H9 (cell line): ENCODE results near the gene CHD3. TPM values are rescaled to one million over a fixed set of nuclear protein-coding genes. Genes with fewer than 3 reads are reported as not detected.

Experiments
- DNase-seq: peaks from one replicate; pipeline ENCODE4 v3.0.0-alpha.2; 2017
- H2AFZ ChIP-seq: one replicate; pipeline ENCODE4 v1.6.1; 2013; ENCODE audit warnings: mild to moderate bottlenecking, low read length, control low read depth, moderate library complexity
- H2AK5ac ChIP-seq: 2 replicates; pipeline ENCODE4 v1.6.1; 2013; ENCODE audit warnings: low read length, control low read depth, mixed read lengths; ENCODE audit not compliant: insufficient read length
- H2BK120ac ChIP-seq: one replicate; pipeline ENCODE4 v1.6.1; 2013; ENCODE audit warnings: low read depth, mild to moderate bottlenecking, low read length, control low read depth, inconsistent platforms; ENCODE audit not compliant: poor library complexity, severe bottlenecking
- H2BK12ac ChIP-seq: 2 replicates; pipeline ENCODE4 v1.6.1; 2013; ENCODE audit warnings: low read length, control low read depth, mixed read lengths, low read depth; ENCODE audit not compliant: insufficient read length
- H2BK15ac ChIP-seq: 2 replicates; pipeline ENCODE4 v1.6.1; 2013; ENCODE audit warnings: low read depth, low read length, control low read depth
- H2BK20ac ChIP-seq: one replicate; pipeline ENCODE4 v1.6.1; 2013; ENCODE audit warnings: low read depth, mild to moderate bottlenecking, low read length, control low read depth, inconsistent platforms; ENCODE audit not compliant: poor library complexity, severe bottlenecking
- H2BK5ac ChIP-seq: 2 replicates; pipeline ENCODE4 v1.6.1; 2013; ENCODE audit warnings: low read length, control low read depth, mixed read lengths; ENCODE audit not compliant: insufficient read length
- H3K14ac ChIP-seq: 2 replicates; pipeline ENCODE4 v1.6.1; 2013; ENCODE audit warnings: low read length, control low read depth; ENCODE audit not compliant: insufficient read depth
- H3K18ac ChIP-seq: 2 replicates; pipeline ENCODE4 v1.6.1; 2013; ENCODE audit warnings: low read depth, mild to moderate bottlenecking, mixed read lengths, low read length, control low read depth; ENCODE audit not compliant: insufficient read length
- H3K23ac ChIP-seq: 2 replicates; pipeline ENCODE4 v1.6.1; 2013; ENCODE audit warnings: low read length, control low read depth, mixed read lengths, low read depth; ENCODE audit not compliant: insufficient read length
- H3K23me2 ChIP-seq: 2 replicates; pipeline ENCODE4 v1.6.1; 2013; ENCODE audit warnings: low read depth, mild to moderate bottlenecking, mixed read lengths, low read length, control low read depth; ENCODE audit not compliant: insufficient read length, poor library complexity, severe bottlenecking
- H3K27ac ChIP-seq: 2 replicates; pipeline ENCODE4 v1.5.1; 2013; ENCODE audit warnings: low read length, control low read depth, mixed read lengths, low read depth; ENCODE audit not compliant: insufficient read length
- H3K27me3 ChIP-seq: 2 replicates; pipeline ENCODE4 v1.6.1; 2013; ENCODE audit warnings: low read length, control low read depth, inconsistent platforms; ENCODE audit not compliant: insufficient read depth
- H3K4ac ChIP-seq: 2 replicates; pipeline ENCODE4 v1.6.1; 2013; ENCODE audit warnings: low read depth, mild to moderate bottlenecking, control low read depth, inconsistent platforms, low read length, moderate library complexity
- H3K4me1 ChIP-seq: 2 replicates; pipeline ENCODE4 v1.6.1; 2013; ENCODE audit warnings: low read length, control low read depth, inconsistent platforms; ENCODE audit not compliant: insufficient read depth
- H3K4me2 ChIP-seq: 2 replicates; pipeline ENCODE4 v1.6.1; 2013; ENCODE audit warnings: low read length, control low read depth, mixed read lengths; ENCODE audit not compliant: insufficient read length, insufficient read depth
- H3K56ac ChIP-seq: 2 replicates; pipeline ENCODE4 v1.6.1; 2013; ENCODE audit warnings: low read depth, mild to moderate bottlenecking, mixed read lengths, low read length, control low read depth; ENCODE audit not compliant: insufficient read length
- H3K79me1 ChIP-seq: 2 replicates; pipeline ENCODE4 v1.6.1; 2013; ENCODE audit warnings: low read depth, mild to moderate bottlenecking, moderate library complexity, low read length, control low read depth, inconsistent platforms; ENCODE audit not compliant: insufficient read depth, poor library complexity, severe bottlenecking
- H3K79me2 ChIP-seq: 2 replicates; pipeline ENCODE4 v1.6.1; 2013; ENCODE audit warnings: low read length, control low read depth, inconsistent platforms; ENCODE audit not compliant: insufficient read depth
- H3K9ac ChIP-seq: 2 replicates; pipeline ENCODE4 v1.6.1; 2013; ENCODE audit warnings: low read length, control low read depth, mixed read lengths; ENCODE audit not compliant: insufficient read length; ENCODE audit errors: extremely low read depth
- H3K9me3 ChIP-seq: one replicate; pipeline ENCODE4 v1.6.1; 2013; ENCODE audit warnings: low read depth, low read length, inconsistent platforms; ENCODE audit not compliant: control insufficient read depth
- H3T11ph ChIP-seq: one replicate; pipeline ENCODE4 v1.6.1; 2013; ENCODE audit warnings: mild to moderate bottlenecking, low read length, control low read depth, inconsistent platforms
- H4K20me1 ChIP-seq: one replicate; pipeline ENCODE4 v1.6.1; 2013; ENCODE audit not compliant: control insufficient read depth, insufficient read length, insufficient read depth
- H4K5ac ChIP-seq: 2 replicates; pipeline ENCODE4 v1.6.1; 2013; ENCODE audit warnings: low read depth, mild to moderate bottlenecking, mixed read lengths, low read length, control low read depth; ENCODE audit not compliant: insufficient read length
- H4K8ac ChIP-seq: replicated peaks from 2 replicates; pipeline ENCODE4 v1.6.1; 2013; ENCODE audit warnings: low read length, control low read depth, mixed read lengths, low read depth; ENCODE audit not compliant: insufficient read length
- H4K91ac ChIP-seq: 2 replicates; pipeline ENCODE4 v1.6.1; 2013; ENCODE audit warnings: low read depth, mild to moderate bottlenecking, moderate library complexity, mixed read lengths, low read length, control low read depth; ENCODE audit not compliant: insufficient read length
- H3K27ac Mint-ChIP-seq, 3 experiments: 2 replicates in 2 of 3; 3 replicates in 1 of 3; pipeline ENCODE4 v1.8.0; 2020 to 2021; ENCODE audit warnings: mixed read lengths in 3 of 3, mild to moderate bottlenecking in 1 of 3, moderate library complexity in 1 of 3
- H3K27me3 Mint-ChIP-seq: 2 replicates; pipeline ENCODE4 v1.8.0; 2021; ENCODE audit warnings: low read depth, mild to moderate bottlenecking, moderate library complexity, mixed read lengths
- H3K36me3 Mint-ChIP-seq, 3 experiments: 2 replicates in 2 of 3; 3 replicates in 1 of 3; pipeline ENCODE4 v1.8.0; 2020 to 2021; ENCODE audit warnings: low read depth in 3 of 3, mixed read lengths in 3 of 3; ENCODE audit not compliant: insufficient read depth in 1 of 3
- H3K4me1 Mint-ChIP-seq, 2 experiments: 2 replicates each; pipeline ENCODE4 v1.8.0; 2020; ENCODE audit warnings: mixed read lengths in 2 of 2
- H3K4me3 Mint-ChIP-seq, 2 experiments: 2 replicates in 1 of 2; 3 replicates in 1 of 2; pipeline ENCODE4 v1.8.0; 2020 to 2021; ENCODE audit warnings: mild to moderate bottlenecking in 2 of 2, mixed read lengths in 2 of 2, moderate library complexity in 1 of 2
- H3K9me3 Mint-ChIP-seq, 2 experiments: 2 replicates in 1 of 2; 3 replicates in 1 of 2; pipeline ENCODE4 v1.8.0; 2020; ENCODE audit warnings: mild to moderate bottlenecking in 2 of 2, mixed read lengths in 2 of 2, moderate library complexity in 1 of 2
- WGBS: extraction: QIAGEN DNeasy Blood & Tissue Kit; methylation state at CpG from one replicate; pipeline ENCODE4 v1.1.7; 2013; ENCODE audit warnings: missing lambda C conversion rate, low lambda C conversion rate, mixed read lengths; ENCODE audit not compliant: insufficient read length; ENCODE audit errors: extremely low coverage; 5-methylcytosine and 5-hydroxymethylcytosine counted together
- total RNA-seq: library from RNA; stranded (reverse); gene quantifications from 2 replicates; pipeline ENCODE4 v1.2.1, GENCODE V29; 2021
- TF ChIP-seq, protein P1 (sequence below): fragments of 200-600 bp; sonication (generic); conservative IDR thresholded peaks from 3 replicates; pipeline ENCODE4 v1.8.0; 2021; ENCODE audit warnings: antibody characterized with exemption, mild to moderate bottlenecking

CHD3 gene
- total RNA-seq, 1 experiment from 2014 or later = 33.2 TPM

DNA sequence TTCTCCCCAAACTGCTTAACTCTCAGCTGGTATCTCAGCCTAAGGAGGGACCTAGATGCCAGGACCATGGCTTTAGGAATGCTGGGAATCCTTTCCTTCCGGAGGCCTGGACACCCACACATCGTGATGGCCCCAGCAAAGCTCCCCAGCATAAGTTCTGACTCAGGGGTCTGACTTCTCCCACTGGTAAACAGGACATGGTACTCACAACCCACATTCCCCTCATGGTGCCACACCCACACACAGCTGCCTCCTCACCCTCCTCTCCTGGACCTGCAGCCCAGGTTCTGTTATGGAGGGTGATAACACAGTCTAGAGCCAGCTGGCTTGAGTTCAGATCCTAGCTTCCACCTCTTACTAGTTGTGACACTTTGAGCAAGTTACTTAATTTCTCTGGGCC, 28.2 kb downstream of the CHD3 start:
- peaks cover 21% of the 10 kb centered on the region for H3K27me3 ChIP-seq
- H3K23ac ChIP-seq = no peak overlapping the region
- DNase-seq = no peak
- WGBS = no CpG with 5 or more reads among the region's 2 CpGs
- H3K18ac ChIP-seq = no peak overlapping the region
- no peak overlapping the region for H4K91ac ChIP-seq
- no peaks in the 10 kb centered on the region for H4K20me1 ChIP-seq
- H3K56ac ChIP-seq = no peak overlapping the region
- H2AK5ac ChIP-seq = no peak overlapping the region
- Mint-ChIP-seq H3K27me3 (peaks cover 69% of the 10 kb centered on the region), H3K27ac (no peak overlapping the region), H3K36me3 (peaks cover 0 to 1% (median 0%) of the 10 kb centered on the region in 3 experiments; a peak in 2 of 7 replicates), H3K4me3 (peak overlapping the region; percentile 74 to 75), H3K9me3 (peaks cover 3 to 4% of the 10 kb centered on the region in 2 experiments; a peak in 3 of 5 replicates), H3K4me1 (peaks cover 12 to 14% of the 10 kb centered on the region in 2 experiments)
- no peak overlapping the region for H3K4me2 ChIP-seq
- no peak overlapping the region for H2BK15ac ChIP-seq
- H3K4me1 ChIP-seq = no peaks in the 10 kb centered on the region
- TF ChIP-seq, protein P1, sequence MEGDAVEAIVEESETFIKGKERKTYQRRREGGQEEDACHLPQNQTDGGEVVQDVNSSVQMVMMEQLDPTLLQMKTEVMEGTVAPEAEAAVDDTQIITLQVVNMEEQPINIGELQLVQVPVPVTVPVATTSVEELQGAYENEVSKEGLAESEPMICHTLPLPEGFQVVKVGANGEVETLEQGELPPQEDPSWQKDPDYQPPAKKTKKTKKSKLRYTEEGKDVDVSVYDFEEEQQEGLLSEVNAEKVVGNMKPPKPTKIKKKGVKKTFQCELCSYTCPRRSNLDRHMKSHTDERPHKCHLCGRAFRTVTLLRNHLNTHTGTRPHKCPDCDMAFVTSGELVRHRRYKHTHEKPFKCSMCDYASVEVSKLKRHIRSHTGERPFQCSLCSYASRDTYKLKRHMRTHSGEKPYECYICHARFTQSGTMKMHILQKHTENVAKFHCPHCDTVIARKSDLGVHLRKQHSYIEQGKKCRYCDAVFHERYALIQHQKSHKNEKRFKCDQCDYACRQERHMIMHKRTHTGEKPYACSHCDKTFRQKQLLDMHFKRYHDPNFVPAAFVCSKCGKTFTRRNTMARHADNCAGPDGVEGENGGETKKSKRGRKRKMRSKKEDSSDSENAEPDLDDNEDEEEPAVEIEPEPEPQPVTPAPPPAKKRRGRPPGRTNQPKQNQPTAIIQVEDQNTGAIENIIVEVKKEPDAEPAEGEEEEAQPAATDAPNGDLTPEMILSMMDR = no peak
- no peak overlapping the region for H4K8ac ChIP-seq
- no peak overlapping the region for H3K14ac ChIP-seq
- H3K27ac ChIP-seq = no peak overlapping the region
- H3K9me3 ChIP-seq = no peaks in the 10 kb centered on the region
- no peak overlapping the region for H3T11ph ChIP-seq
- H3K9ac ChIP-seq = no peak overlapping the region
- H2AFZ ChIP-seq = no peak overlapping the region
- H4K5ac ChIP-seq = no peak overlapping the region
- no peak overlapping the region for H2BK5ac ChIP-seq
- no peak overlapping the region for H2BK120ac ChIP-seq
- H3K79me2 ChIP-seq = no peaks in the 10 kb centered on the region
- no peak overlapping the region for H2BK20ac ChIP-seq
- no peaks in the 10 kb centered on the region for H3K79me1 ChIP-seq
- H3K23me2 ChIP-seq = peaks cover 8% of the 10 kb centered on the region
- H2BK12ac ChIP-seq = no peak overlapping the region
- H3K4ac ChIP-seq = no peak overlapping the region
